Measurements from ENCODE around the gene ADGRG6.

The ADGRG6 gene

DNA sequence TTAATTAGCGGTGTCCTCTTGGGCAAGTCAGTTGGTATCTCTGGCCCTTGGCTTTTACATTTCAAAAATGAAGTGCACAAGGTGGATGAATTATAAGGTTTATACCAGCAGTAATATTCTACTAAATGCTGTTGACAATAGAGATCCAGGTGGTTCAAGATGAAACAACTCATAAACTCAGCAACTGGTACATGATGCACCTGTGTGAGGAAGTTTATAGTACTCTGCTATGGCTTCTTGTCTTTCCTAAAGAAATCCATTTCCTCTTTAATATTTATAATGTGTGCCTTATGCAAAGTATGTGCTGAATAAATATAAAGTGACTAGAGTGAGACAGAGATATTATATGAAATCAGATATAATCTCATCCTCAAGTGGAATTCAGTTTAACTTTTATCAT lies 48.5 kb downstream of the ADGRG6 start:
- no peak for FAIRE-seq

GRCh38 chr6:142353690-142354089 lies 51.9 kb downstream of the ADGRG6 start:
- no peak for FAIRE-seq

- no peak for FAIRE-seq
Observed at GRCh38 chr6:142354650-142355049, 52.8 kb downstream of the ADGRG6 start.

- no peak for FAIRE-seq
Observed at GRCh38 chr6:142355520-142356174, 53.8 kb downstream of the ADGRG6 start.

DNA sequence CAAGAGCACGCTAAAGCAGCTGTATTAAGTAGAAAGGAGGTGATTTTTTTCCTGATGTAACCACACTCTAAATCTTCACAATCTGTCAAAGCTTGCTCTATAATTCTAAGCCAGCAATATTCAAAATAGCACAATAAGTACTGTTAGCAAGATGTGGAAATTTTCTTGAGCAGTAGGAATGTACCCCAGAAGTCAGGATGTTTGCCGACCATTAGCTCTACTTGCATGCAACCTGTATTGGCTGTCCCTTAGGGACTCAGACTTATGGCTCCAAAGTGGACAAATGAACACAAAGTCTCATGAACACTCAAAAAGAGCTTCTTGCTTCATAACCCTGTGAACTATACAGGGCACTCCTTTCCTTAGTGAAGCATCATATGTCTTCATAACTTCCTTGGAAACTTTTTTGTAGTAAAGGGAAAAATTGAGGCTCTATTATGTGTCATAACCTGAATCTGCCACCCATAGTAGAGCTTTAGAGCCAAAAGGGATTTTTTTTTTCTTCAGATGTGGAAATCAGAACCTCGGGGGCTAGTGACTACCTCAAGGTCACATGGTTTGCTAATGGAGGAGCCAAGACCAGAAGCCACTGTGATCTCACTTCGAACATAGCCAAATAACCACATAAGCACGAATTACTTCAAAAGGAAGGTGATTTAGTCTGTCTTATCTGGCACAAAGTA lies 54.5 kb downstream of the ADGRG6 start:
- FAIRE-seq: no peak

- no peak for FAIRE-seq
Observed at GRCh38 chr6:142356884-142357225, 55.0 kb downstream of the ADGRG6 start.

GRCh38 chr6:142357879-142358278 lies 56.1 kb downstream of the ADGRG6 start:
- FAIRE-seq: no peak

- FAIRE-seq: no peak
Observed at GRCh38 chr6:142359271-142359960, 57.6 kb downstream of the ADGRG6 start.

GRCh38 chr6:142361345-142361744 lies 59.5 kb downstream of the ADGRG6 start:
- no peak for FAIRE-seq

- FAIRE-seq: no peak
Observed at GRCh38 chr6:142361779-142362750, 60.3 kb downstream of the ADGRG6 start.

DNA sequence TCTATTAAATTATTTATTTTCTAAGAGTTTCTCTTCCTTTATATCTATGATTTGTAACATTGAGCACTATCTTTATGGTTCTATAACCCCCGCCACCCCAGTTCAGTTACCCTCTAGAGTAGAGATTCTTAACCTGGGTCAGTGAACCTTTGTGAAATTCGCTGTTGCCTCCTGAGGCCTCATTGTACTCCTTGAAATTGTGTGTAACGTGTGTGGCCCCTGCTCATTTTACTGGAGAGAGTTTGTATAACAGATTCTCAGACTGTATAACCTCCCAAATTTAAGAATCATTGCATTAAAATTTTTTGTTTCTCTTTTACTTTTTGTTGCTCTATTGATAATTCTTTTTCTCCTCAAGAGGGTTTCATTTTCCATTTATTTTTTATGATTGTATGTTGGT lies 65.3 kb downstream of the ADGRG6 start:
- no peak for FAIRE-seq

DNA sequence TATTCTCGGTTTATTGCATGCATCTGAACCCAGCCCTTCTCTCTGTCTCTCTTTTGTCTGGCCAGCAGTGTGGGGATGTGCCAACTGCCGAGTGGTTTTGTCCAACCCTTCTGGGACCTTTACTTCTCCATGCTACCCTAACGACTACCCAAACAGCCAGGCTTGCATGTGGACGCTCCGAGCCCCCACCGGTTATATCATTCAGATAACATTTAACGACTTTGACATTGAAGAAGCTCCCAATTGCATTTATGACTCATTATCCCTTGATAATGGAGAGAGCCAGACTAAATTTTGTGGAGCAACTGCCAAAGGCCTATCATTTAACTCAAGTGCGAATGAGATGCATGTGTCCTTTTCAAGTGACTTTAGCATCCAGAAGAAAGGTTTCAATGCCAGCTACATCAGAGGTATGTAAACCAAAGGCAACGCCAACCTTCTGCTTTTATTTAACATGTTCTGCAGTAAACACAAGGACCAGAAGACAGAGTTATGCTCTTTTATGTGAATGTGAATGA lies 65.8 kb downstream of the ADGRG6 start:
- no peak for FAIRE-seq

GRCh38 chr6:142369266-142369665 lies 67.5 kb downstream of the ADGRG6 start:
- no peak for FAIRE-seq

DNA sequence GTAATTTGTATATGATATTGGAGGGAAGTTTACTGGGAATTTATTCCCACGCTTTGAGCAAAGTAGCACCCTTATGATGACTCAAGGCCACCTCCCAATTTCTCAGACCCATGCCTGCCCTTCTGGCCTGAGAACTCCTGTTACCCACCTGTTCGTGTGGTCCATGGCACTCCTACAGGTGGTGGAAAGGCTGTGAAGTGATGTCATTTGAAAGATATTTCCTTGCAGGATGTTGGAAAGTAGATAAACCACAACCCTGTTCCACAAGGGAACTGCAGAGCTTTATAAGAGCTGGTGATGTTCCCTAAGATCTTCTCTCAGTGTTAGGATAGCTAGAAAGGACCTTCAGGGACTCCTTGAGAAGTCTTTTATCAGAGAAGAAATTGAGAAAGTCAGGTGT lies 70.5 kb downstream of the ADGRG6 start:
- FAIRE-seq: no peak

DNA sequence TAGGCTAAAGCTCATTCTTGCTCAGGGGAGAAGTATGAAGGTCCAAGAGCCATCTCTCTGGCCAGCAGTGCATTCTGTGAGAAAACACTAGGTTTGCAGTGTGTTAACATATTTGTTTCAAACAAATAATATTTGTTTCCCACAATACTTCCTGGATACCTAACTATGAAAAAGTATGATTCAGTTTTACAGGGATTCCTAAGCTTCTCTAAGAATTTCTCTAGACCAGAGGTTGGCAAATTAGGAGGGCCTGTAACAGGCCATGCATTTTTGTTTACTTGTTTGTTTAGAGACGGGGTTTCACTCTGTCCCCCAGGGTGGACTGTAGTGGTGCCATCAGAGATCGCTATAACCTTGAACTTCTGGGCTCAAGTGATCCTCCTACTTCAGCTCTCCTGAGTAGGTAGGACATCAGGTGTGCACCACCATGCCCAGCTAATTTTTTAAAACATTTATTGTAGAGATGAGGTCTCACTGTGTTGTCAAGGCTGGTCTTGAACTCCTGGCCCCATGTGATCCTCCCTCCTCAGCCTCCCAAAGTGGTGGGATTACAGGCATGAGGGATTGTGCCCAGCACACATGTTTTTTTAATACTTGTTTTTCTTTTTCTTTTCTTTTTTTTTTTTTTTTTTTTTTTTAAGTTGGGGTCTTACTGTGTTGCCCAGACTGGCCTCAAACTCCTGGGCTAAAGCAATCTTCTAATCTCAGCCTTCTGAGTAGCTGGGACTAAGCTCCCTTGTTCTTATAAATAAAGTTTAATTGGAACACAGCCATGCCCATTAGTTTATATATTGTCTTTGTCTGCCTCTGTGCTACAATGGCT lies 71.7 kb downstream of the ADGRG6 start:
- FAIRE-seq: no peak

- FAIRE-seq: no peak
Observed at GRCh38 chr6:142374091-142374770, 72.4 kb downstream of the ADGRG6 start.

GRCh38 chr6:142374965-142375733 lies 73.3 kb downstream of the ADGRG6 start:
- no peak for FAIRE-seq

- no peak for FAIRE-seq
Observed at GRCh38 chr6:142376115-142376514, 74.3 kb downstream of the ADGRG6 start.

GRCh38 chr6:142376800-142377496 lies 75.1 kb downstream of the ADGRG6 start:
- no peak for FAIRE-seq

DNA sequence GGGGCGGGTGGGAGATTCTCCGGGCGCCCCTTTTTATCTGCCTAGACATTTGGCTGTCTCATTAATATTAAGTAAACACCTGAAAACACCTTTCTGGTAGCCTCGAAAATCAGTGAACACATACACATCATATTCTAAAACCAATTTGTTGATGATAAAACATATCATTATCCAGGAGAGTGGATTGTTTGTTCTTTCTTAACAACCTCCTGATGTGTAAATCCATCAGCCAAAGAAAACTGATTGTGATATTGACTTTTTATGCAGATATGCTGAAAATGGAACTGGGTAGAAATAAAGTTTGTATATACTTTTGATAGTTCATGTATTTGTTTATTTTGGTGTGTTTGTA lies 75.7 kb downstream of the ADGRG6 start:
- FAIRE-seq: no peak
